ENCODE data around the gene EHMT1.

The EHMT1 gene

GRCh38 chr9:137776306-137776995 lies 157.6 kb downstream of the EHMT1 start:
- Histone ChIP-seq H3K9me2 (replicated peaks; ENCODE audit: insufficient read depth, low read length) (no peaks in the 10 kb centered on the region), H3K79me2 (ENCODE audit: insufficient read depth, low read length) (peaks cover 6% of the 10 kb centered on the region; the same call in 1 of the 2 replicates), H2AFZ (ENCODE audit: low read depth, low read length, severe bottlenecking) (no peak overlapping the region), H3F3A (ENCODE audit: insufficient read depth) (no peaks in the 10 kb centered on the region), H4K20me1 (ENCODE audit: low read depth, low read length) (no peaks in the 10 kb centered on the region), H3K36me3 (ENCODE audit: low read length) (peaks cover 3% of the 10 kb centered on the region; the same call in 1 of the 2 replicates), H3K9ac (ENCODE audit: low read length) (no peak overlapping the region), H3K4me2 (ENCODE audit: low read depth, low read length, poor library complexity, severe bottlenecking) (no peak overlapping the region), H3K9me3 (ENCODE audit: insufficient read depth, low read length) (no peaks in the 10 kb centered on the region), H3K4me3 (ENCODE audit: insufficient read depth, low read length, poor library complexity, severe bottlenecking) (no peak overlapping the region), H3K27ac (ENCODE audit: low read depth, low read length) (no peak overlapping the region), H3K27me3 (ENCODE audit: low read length) (no peaks in the 10 kb centered on the region)
- no peak for TF ChIP-seq EZH2phosphoT487 (conservative IDR thresholded peaks at IDR 0.05; ENCODE audit: low read length)
- TF ChIP-seq, protein P1, sequence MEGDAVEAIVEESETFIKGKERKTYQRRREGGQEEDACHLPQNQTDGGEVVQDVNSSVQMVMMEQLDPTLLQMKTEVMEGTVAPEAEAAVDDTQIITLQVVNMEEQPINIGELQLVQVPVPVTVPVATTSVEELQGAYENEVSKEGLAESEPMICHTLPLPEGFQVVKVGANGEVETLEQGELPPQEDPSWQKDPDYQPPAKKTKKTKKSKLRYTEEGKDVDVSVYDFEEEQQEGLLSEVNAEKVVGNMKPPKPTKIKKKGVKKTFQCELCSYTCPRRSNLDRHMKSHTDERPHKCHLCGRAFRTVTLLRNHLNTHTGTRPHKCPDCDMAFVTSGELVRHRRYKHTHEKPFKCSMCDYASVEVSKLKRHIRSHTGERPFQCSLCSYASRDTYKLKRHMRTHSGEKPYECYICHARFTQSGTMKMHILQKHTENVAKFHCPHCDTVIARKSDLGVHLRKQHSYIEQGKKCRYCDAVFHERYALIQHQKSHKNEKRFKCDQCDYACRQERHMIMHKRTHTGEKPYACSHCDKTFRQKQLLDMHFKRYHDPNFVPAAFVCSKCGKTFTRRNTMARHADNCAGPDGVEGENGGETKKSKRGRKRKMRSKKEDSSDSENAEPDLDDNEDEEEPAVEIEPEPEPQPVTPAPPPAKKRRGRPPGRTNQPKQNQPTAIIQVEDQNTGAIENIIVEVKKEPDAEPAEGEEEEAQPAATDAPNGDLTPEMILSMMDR (IDR thresholded peaks at IDR 0.05; ENCODE audit: insufficient read depth, low read length, poor library complexity, severe bottlenecking): no peak

DNA sequence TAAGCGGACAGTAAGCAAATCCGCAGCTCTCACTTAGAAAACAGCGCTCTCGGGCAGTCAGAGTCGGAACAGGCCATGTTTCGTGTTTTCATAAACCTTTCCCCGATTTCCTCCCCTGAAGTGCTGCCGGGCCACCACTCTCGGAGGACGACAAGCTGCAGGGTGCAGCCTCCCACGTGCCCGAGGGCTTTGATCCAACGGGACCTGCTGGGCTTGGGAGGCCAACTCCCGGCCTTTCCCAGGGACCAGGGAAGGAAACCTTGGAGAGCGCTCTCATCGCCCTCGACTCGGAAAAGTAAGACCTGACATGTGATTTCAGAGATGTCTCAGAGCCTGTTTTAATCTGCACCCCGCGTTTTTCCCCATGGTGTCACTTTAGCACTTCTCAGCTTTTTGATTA lies 159.0 kb downstream of the EHMT1 start:
- Histone ChIP-seq H3K27me3 (ENCODE audit: low read length) (no peaks in the 10 kb centered on the region), H3K9ac (ENCODE audit: low read length) (no peak overlapping the region), H3K9me3 (ENCODE audit: insufficient read depth, low read length) (no peaks in the 10 kb centered on the region), H3K4me3 (ENCODE audit: insufficient read depth, low read length, poor library complexity, severe bottlenecking) (no peak overlapping the region), H3K27ac (ENCODE audit: low read depth, low read length) (no peak overlapping the region), H3K79me2 (ENCODE audit: insufficient read depth, low read length) (peaks cover 3% of the 10 kb centered on the region; the same call in 1 of the 2 replicates), H3K36me3 (ENCODE audit: low read length) (peaks cover 3% of the 10 kb centered on the region; the same call in 1 of the 2 replicates), H3K4me2 (ENCODE audit: low read depth, low read length, poor library complexity, severe bottlenecking) (no peak overlapping the region), H2AFZ (ENCODE audit: low read depth, low read length, severe bottlenecking) (no peak overlapping the region), H3F3A (ENCODE audit: insufficient read depth) (no peaks in the 10 kb centered on the region), H4K20me1 (ENCODE audit: low read depth, low read length) (no peaks in the 10 kb centered on the region), H3K9me2 (replicated peaks; ENCODE audit: insufficient read depth, low read length) (no peaks in the 10 kb centered on the region)
- TF ChIP-seq, protein P1 (IDR thresholded peaks at IDR 0.05; ENCODE audit: insufficient read depth, low read length, poor library complexity, severe bottlenecking): no peak
- no peak for TF ChIP-seq EZH2phosphoT487 (conservative IDR thresholded peaks at IDR 0.05; ENCODE audit: low read length)

DNA sequence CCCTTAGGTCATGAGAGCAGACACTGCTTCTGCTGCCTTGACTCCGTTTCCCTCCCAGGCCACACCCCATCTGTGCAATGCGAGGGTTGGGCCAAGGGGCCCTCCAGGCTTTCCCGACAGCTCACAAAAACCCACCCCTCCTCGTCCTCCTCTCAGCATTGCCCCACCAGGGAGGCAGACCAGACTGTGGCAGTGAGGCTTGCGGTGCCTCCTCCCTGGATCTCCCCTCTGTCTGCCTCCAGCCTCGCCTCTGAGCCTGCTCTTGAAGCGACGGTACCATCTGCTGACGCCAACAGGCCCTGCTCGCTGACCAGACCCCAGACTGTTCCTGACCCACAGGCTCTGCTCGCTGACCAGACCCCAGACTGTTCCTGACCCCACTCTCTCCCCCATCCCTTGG lies 159.5 kb downstream of the EHMT1 start:
- Histone ChIP-seq H3K27me3 (ENCODE audit: low read length) (no peaks in the 10 kb centered on the region), H2AFZ (ENCODE audit: low read depth, low read length, severe bottlenecking) (no peak overlapping the region), H3K9me3 (ENCODE audit: insufficient read depth, low read length) (no peaks in the 10 kb centered on the region), H3K4me2 (ENCODE audit: low read depth, low read length, poor library complexity, severe bottlenecking) (no peak overlapping the region), H3K79me2 (ENCODE audit: insufficient read depth, low read length) (no peaks in the 10 kb centered on the region; the same call in 1 of the 2 replicates), H3F3A (ENCODE audit: insufficient read depth) (no peaks in the 10 kb centered on the region), H3K27ac (ENCODE audit: low read depth, low read length) (no peak overlapping the region), H4K20me1 (ENCODE audit: low read depth, low read length) (no peaks in the 10 kb centered on the region), H3K36me3 (ENCODE audit: low read length) (peaks cover 3% of the 10 kb centered on the region; the same call in 1 of the 2 replicates), H3K9me2 (replicated peaks; ENCODE audit: insufficient read depth, low read length) (no peaks in the 10 kb centered on the region), H3K9ac (ENCODE audit: low read length) (no peak overlapping the region), H3K4me3 (ENCODE audit: insufficient read depth, low read length, poor library complexity, severe bottlenecking) (no peak overlapping the region)
- TF ChIP-seq, protein P1 (IDR thresholded peaks at IDR 0.05; ENCODE audit: insufficient read depth, low read length, poor library complexity, severe bottlenecking): no peak
- no peak for TF ChIP-seq EZH2phosphoT487 (conservative IDR thresholded peaks at IDR 0.05; ENCODE audit: low read length)

All from SU-DHL-6 (cell line).